AG10803 (cell line): Measurements from ENCODE around the gene PAQR8.

Source experiments
- DNase-seq: peaks from one replicate; pipeline ENCODE4 v3.0.0; 2010; ENCODE audit warnings: low read depth
- H3K4me3 ChIP-seq: 2 replicates; pipeline ENCODE4 v1.5.1; 2011; ENCODE audit warnings: mild to moderate bottlenecking, low read length, control low read depth
- TF ChIP-seq, protein P1 (sequence below): conservative IDR thresholded peaks from 2 replicates; pipeline ENCODE4 v1.5.1; 2011; ENCODE audit warnings: mild to moderate bottlenecking, low read length, control low read depth, inconsistent platforms

Gene PAQR8

GRCh38 chr6:52336919-52337561 is 24.9 kb upstream of the PAQR8 start:
- TF ChIP-seq, protein P1, sequence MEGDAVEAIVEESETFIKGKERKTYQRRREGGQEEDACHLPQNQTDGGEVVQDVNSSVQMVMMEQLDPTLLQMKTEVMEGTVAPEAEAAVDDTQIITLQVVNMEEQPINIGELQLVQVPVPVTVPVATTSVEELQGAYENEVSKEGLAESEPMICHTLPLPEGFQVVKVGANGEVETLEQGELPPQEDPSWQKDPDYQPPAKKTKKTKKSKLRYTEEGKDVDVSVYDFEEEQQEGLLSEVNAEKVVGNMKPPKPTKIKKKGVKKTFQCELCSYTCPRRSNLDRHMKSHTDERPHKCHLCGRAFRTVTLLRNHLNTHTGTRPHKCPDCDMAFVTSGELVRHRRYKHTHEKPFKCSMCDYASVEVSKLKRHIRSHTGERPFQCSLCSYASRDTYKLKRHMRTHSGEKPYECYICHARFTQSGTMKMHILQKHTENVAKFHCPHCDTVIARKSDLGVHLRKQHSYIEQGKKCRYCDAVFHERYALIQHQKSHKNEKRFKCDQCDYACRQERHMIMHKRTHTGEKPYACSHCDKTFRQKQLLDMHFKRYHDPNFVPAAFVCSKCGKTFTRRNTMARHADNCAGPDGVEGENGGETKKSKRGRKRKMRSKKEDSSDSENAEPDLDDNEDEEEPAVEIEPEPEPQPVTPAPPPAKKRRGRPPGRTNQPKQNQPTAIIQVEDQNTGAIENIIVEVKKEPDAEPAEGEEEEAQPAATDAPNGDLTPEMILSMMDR = no peak
- no peak for DNase-seq
- no peak overlapping the region for H3K4me3 ChIP-seq

- TF ChIP-seq, protein P1 = no peak
- no peak for DNase-seq
- H3K4me3 ChIP-seq = no peak overlapping the region
Observed at GRCh38 chr6:52337633-52338290, 24.2 kb upstream of the PAQR8 start.

DNA sequence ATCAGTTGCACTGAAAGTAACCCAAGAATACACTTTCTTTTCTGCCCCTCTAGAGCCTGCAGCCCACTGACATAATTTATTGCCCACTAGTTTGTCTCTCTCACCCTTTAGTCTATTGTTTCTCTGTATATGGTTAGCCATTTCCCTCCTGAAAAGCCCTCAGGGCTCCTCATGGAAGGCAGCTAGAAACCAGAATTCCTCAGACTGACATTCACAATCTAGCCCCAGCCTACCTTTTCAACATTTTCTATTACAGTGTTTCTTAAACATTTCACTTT is 21.4 kb upstream of the PAQR8 start:
- TF ChIP-seq, protein P1 = no peak
- DNase-seq = no peak
- H3K4me3 ChIP-seq = no peak overlapping the region

DNA sequence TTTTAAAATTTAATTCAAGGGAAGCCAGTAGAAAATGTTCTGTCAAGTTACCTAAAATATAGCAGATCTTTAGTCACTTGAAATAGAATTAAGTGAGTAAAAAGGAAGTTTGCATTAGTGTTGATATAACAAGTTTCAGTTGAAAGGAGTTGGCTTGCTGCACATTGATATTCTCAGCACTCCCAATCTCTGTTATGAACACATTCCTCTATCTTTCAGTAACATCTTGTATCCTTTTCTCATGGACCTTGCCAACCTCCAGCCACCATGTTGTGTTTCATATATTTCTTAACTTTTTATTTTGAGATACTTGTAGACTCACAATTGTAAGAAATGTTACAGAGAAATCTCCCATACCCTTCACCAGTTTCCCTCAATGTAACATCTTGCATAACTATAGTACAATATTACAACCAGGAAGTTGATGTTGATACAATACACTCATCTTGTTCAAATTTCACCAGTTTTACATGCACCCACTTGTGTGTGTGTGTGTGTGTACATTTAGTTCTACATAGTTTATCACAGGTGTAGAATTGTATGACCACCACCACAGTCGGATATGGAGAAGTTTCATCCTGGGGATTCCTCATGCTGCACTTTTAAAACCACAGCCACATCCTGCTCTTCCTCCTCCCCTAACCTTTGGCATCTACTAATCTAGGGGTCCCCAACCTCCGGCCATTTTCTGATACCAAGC is 20.2 kb upstream of the PAQR8 start:
- no peak overlapping the region for H3K4me3 ChIP-seq
- DNase-seq = no peak
- TF ChIP-seq, protein P1 = no peak

- no peak overlapping the region for H3K4me3 ChIP-seq
- TF ChIP-seq, protein P1 = no peak
- DNase-seq = no peak
Observed at GRCh38 chr6:52345311-52345710, 16.6 kb upstream of the PAQR8 start.

- TF ChIP-seq, protein P1 = no peak
- no peak for DNase-seq
- no peak overlapping the region for H3K4me3 ChIP-seq
Observed at GRCh38 chr6:52346503-52346902, 15.4 kb upstream of the PAQR8 start.

- TF ChIP-seq, protein P1 = no peak
- no peak for DNase-seq
- H3K4me3 ChIP-seq = no peak overlapping the region
Observed at GRCh38 chr6:52347818-52348217, 14.1 kb upstream of the PAQR8 start.
